A549 treated with AZD9567 at 1 μM for 4 hours (cell line): ENCODE measurements around the gene CTXN2. TPM values are rescaled to one million over a fixed set of nuclear protein-coding genes. Genes with fewer than 3 reads are reported as not detected.

Experiments
- total RNA-seq: library from RNA; stranded (reverse); fragments of 200-300 nt; extraction: Qiagen RNA extraction; gene quantifications from 5 replicates; pipeline ENCODE4 v1.2.3, GENCODE V29; 2022; ENCODE audit not compliant: insufficient read depth

Gene CTXN2
- total RNA-seq = 0.02 to 0.05 TPM (median 0.03 TPM) in 3 of 5 replicates, not detected in the others

GRCh38 chr15:48191574-48192225 lies at the start of gene CTXN2:
Gene CTXN2, plus strand, starts transcription at chr15:48191665. Its CDS starts 9,636 bp downstream, at chr15:48201301.

GRCh38 chr15:48177766-48178647 lies 13.5 kb upstream of the CTXN2 start, which contains the start of gene MYEF2:
Gene MYEF2, minus strand, starts transcription at chr15:48178295. Its CDS starts 58 bp downstream, at chr15:48178237.

DNA sequence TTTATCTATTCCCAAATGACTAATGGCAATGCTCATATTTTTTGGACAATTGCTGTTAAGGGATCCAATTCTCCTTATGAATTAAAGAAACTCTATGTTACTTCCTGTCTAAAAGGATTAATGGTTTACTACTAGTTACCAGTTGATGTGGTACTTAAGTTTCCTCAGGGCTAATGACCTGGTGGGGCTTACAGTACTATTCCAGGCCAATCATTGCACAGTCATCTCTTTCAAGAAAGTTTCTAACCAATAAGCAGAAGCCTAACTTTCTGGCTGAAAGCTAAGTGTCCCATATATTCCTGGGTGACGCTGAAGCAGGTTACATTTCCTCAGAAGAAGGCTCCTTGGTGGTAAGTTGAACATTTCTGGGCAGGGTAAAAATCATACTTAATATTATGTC lies 14.5 kb downstream of the CTXN2 start, which contains the start of gene SLC12A1:
Gene SLC12A1 (plus strand): TSS at position 322 of the 400 bp plus-strand sequence. CDS start 1,418 bp downstream, outside the sequence.

Other genes starting within 250 kb of the CTXN2 start
- 0.07 TPM in 1 of 5 replicates, not detected in the others for gene SLC24A5, start 70.7 kb upstream of the CTXN2 start, total RNA-seq
- gene MYEF2, start 13.4 kb upstream of the CTXN2 start, total RNA-seq = 11.6 to 24.1 TPM (median 17.1 TPM) in 5 replicates
- not detected in 5 replicates for gene SLC12A1, start 14.6 kb downstream of the CTXN2 start, total RNA-seq
- 99.9 to 115 TPM (median 107 TPM) in 5 replicates for gene DUT, start 139.8 kb downstream of the CTXN2 start, total RNA-seq